OCI-LY3 (cell line): ENCODE data around the gene RAB29.

Experiments used
- H2AFZ ChIP-seq: fragments of 200-600, 300-600 bp; shearing (Covaris generic); 2 replicates; pipeline ENCODE4 v1.6.0; 2014; ENCODE audit warnings: antibody characterized with exemption, low read depth, low read length
- H3K27ac ChIP-seq: fragments of 200-600, 300-600 bp; sonication (generic); 2 replicates; pipeline ENCODE4 v1.5.1; 2014; ENCODE audit warnings: mild to moderate bottlenecking, low read length, moderate library complexity, mixed read lengths
- H3K27me3 ChIP-seq: fragments of 200-600, 300-600 bp; sonication (generic); 2 replicates; pipeline ENCODE4 v1.6.1; 2014; ENCODE audit warnings: low read depth, low read length, mixed read lengths
- H3K36me3 ChIP-seq: fragments of 200-600, 300-600 bp; sonication (generic); replicated peaks from 2 replicates; pipeline ENCODE3; 2014; ENCODE audit warnings: low read depth, low read length, mixed read lengths
- H3K4me1 ChIP-seq: fragments of 300-600, 200-600 bp; sonication (generic); 2 replicates; pipeline ENCODE4 v1.6.1; 2014; ENCODE audit warnings: low read length, mixed read lengths
- H3K4me2 ChIP-seq: fragments of 200-600, 300-600 bp; sonication (generic); 2 replicates; pipeline ENCODE4 v1.6.1; 2014; ENCODE audit warnings: low read length, mixed read lengths
- H3K4me3 ChIP-seq: fragments of 300-600, 200-600 bp; sonication (generic); 2 replicates; pipeline ENCODE4 v1.5.1; 2014; ENCODE audit warnings: antibody characterized with exemption, mild to moderate bottlenecking, low read length, moderate library complexity
- H3K79me2 ChIP-seq: fragments of 300-600, 200-600 bp; shearing (Covaris generic); 2 replicates; pipeline ENCODE4 v1.6.1; 2014; ENCODE audit warnings: mild to moderate bottlenecking, low read length, mixed read lengths
- H3K9ac ChIP-seq: fragments of 300-600, 200-600 bp; shearing (Covaris generic); 2 replicates; pipeline ENCODE4 v1.6.0; 2014; ENCODE audit warnings: mild to moderate bottlenecking, low read length, moderate library complexity
- H3K9me3 ChIP-seq: fragments of 200-600, 300-600 bp; shearing (Covaris generic); 2 replicates; pipeline ENCODE4 v1.6.1; 2014; ENCODE audit warnings: low read length, mixed read lengths; ENCODE audit not compliant: insufficient read depth
- H4K20me1 ChIP-seq: fragments of 200-600, 300-600 bp; sonication (generic); 2 replicates; pipeline ENCODE4 v1.6.1; 2016; ENCODE audit warnings: low read length, mixed read lengths; ENCODE audit not compliant: insufficient read depth
- CTCF ChIP-seq: fragments of 200-600, 300-600 bp; sonication (generic); IDR thresholded peaks from 2 replicates; pipeline ENCODE4 v1.5.1; 2014; ENCODE audit warnings: antibody characterized with exemption, low read length, low read depth
- EZH2phosphoT487 ChIP-seq: fragments of 200-600 bp; shearing (Covaris generic); IDR thresholded peaks from 2 replicates; pipeline ENCODE4 v1.6.1; 2018; ENCODE audit warnings: antibody characterized with exemption, mixed run types, low read depth

The RAB29 gene

GRCh38 chr1:205777994-205778393 lies 2.7 kb upstream of the RAB29 start:
- peaks cover 1% of the 10 kb centered on the region; the same call in 1 of the 2 replicates for H4K20me1 ChIP-seq
- H2AFZ ChIP-seq, result no peak overlapping the region
- H3K79me2 ChIP-seq, result peaks cover 89% of the 10 kb centered on the region
- H3K4me3 ChIP-seq, result no peak overlapping the region
- no peak overlapping the region for H3K9ac ChIP-seq
- H3K27me3 ChIP-seq, result no peaks in the 10 kb centered on the region
- no peak overlapping the region for H3K27ac ChIP-seq
- no peaks in the 10 kb centered on the region for H3K9me3 ChIP-seq
- H3K36me3 ChIP-seq, result peaks cover 49% of the 10 kb centered on the region
- no peak overlapping the region for H3K4me2 ChIP-seq
- peaks cover 40% of the 10 kb centered on the region for H3K4me1 ChIP-seq
- TF ChIP-seq CTCF (no peak), EZH2phosphoT487 (no peak)

GRCh38 chr1:205775717-205776056 lies 405 bp upstream of the RAB29 start:
- peak overlapping the region; percentile 94 for H3K9ac ChIP-seq
- H2AFZ ChIP-seq, result no peak overlapping the region
- no peaks in the 10 kb centered on the region for H3K9me3 ChIP-seq
- peaks cover 91% of the 10 kb centered on the region for H3K79me2 ChIP-seq
- peaks cover 44% of the 10 kb centered on the region for H3K4me1 ChIP-seq
- peak overlapping the region; percentile 92 for H3K27ac ChIP-seq
- peaks cover 57% of the 10 kb centered on the region for H3K36me3 ChIP-seq
- TF ChIP-seq EZH2phosphoT487, result no peak
- TF ChIP-seq CTCF, result no peak
- peak overlapping the region; percentile 81 for H3K4me2 ChIP-seq
- H3K4me3 ChIP-seq, result peak overlapping the region; percentile 76
- H4K20me1 ChIP-seq, result no peaks in the 10 kb centered on the region
- H3K27me3 ChIP-seq, result no peaks in the 10 kb centered on the region

- Histone ChIP-seq H3K4me2 (peak overlapping the region; percentile 81), H3K27me3 (no peaks in the 10 kb centered on the region), H3K36me3 (peaks cover 67% of the 10 kb centered on the region), H4K20me1 (no peaks in the 10 kb centered on the region), H3K9me3 (no peaks in the 10 kb centered on the region), H3K4me3 (peak overlapping the region; percentile 76), H3K79me2 (peaks cover 94% of the 10 kb centered on the region), H3K27ac (peak overlapping the region; percentile 92), H3K9ac (peak overlapping the region; percentile 94), H2AFZ (no peak overlapping the region), H3K4me1 (peaks cover 48% of the 10 kb centered on the region)
- no peak for TF ChIP-seq CTCF
- TF ChIP-seq EZH2phosphoT487, result no peak
Measured at GRCh38 chr1:205774198-205775014, 876 bp downstream of the RAB29 start.

- peaks cover 94% of the 10 kb centered on the region for H3K79me2 ChIP-seq
- peak overlapping the region; percentile 76 for H3K4me3 ChIP-seq
- H4K20me1 ChIP-seq, result no peaks in the 10 kb centered on the region
- peak overlapping the region; percentile 81 for H3K4me2 ChIP-seq
- H3K9ac ChIP-seq, result peak overlapping the region; percentile 94
- H3K9me3 ChIP-seq, result no peaks in the 10 kb centered on the region
- H3K27me3 ChIP-seq, result no peaks in the 10 kb centered on the region
- H2AFZ ChIP-seq, result no peak overlapping the region
- TF ChIP-seq CTCF, result no peak
- TF ChIP-seq EZH2phosphoT487, result peak; percentile 27; the same call in 1 of the 2 replicates
- peak overlapping the region; percentile 92 for H3K27ac ChIP-seq
- peaks cover 76% of the 10 kb centered on the region for H3K36me3 ChIP-seq
- peaks cover 57% of the 10 kb centered on the region for H3K4me1 ChIP-seq
Measured at GRCh38 chr1:205772607-205773032, 2.7 kb downstream of the RAB29 start.
